ENCODE results near the gene KPNA4.
"Not testable (repeated sequence)": the region's sequence is repeated elsewhere in the genome, so short reads cannot be mapped to it uniquely, and the experiment has no call there.

The KPNA4 gene

GRCh38 chr3:160458151-160458550 is 107.2 kb downstream of the KPNA4 start:
- TF ChIP-seq GABPA (IDR thresholded peaks at IDR 0.05; ENCODE audit: low read depth) (no peak), SPI1 (IDR thresholded peaks at IDR 0.05; ENCODE audit: borderline replicate concordance, low read depth) (no peak), POLR2AphosphoS5 (IDR thresholded peaks at IDR 0.05; ENCODE audit: low read depth) (no peak), REST (IDR thresholded peaks at IDR 0.05; ENCODE audit: insufficient replicate concordance, low read depth) (no peak), CTCF (IDR thresholded peaks at IDR 0.05; ENCODE audit: insufficient read depth, low read length) (no peak)
- no peak for DNase-seq (ENCODE audit: low read depth in 1 of 2, low spot score in 1 of 2)
- no peak overlapping the region for H3K27ac ChIP-seq (replicated peaks)
- no peak overlapping the region for H3K4me3 ChIP-seq (replicated peaks; ENCODE audit: insufficient read depth, low read length)
- no peaks in the 10 kb centered on the region for H3K27me3 ChIP-seq (ENCODE audit: insufficient read depth, poor library complexity, severe bottlenecking)

GRCh38 chr3:160455846-160456245 is 109.5 kb downstream of the KPNA4 start:
- H3K27me3 ChIP-seq (ENCODE audit: insufficient read depth, poor library complexity, severe bottlenecking): no peaks in the 10 kb centered on the region
- no peak for DNase-seq (ENCODE audit: low read depth in 1 of 2, low spot score in 1 of 2)
- no peak overlapping the region for H3K4me3 ChIP-seq (replicated peaks; ENCODE audit: insufficient read depth, low read length)
- no peak overlapping the region for H3K27ac ChIP-seq (replicated peaks)
- TF ChIP-seq SPI1 (IDR thresholded peaks at IDR 0.05; ENCODE audit: borderline replicate concordance, low read depth) (no peak), GABPA (IDR thresholded peaks at IDR 0.05; ENCODE audit: low read depth) (no peak), POLR2AphosphoS5 (IDR thresholded peaks at IDR 0.05; ENCODE audit: low read depth) (no peak), REST (IDR thresholded peaks at IDR 0.05; ENCODE audit: insufficient replicate concordance, low read depth) (no peak), CTCF (IDR thresholded peaks at IDR 0.05; ENCODE audit: insufficient read depth, low read length) (no peak)

- Histone ChIP-seq H3K4me3 (replicated peaks; ENCODE audit: insufficient read depth, low read length) (no peak overlapping the region), H3K27ac (replicated peaks) (no peak overlapping the region), H3K27me3 (ENCODE audit: insufficient read depth, poor library complexity, severe bottlenecking) (no peaks in the 10 kb centered on the region)
- TF ChIP-seq POLR2AphosphoS5 (IDR thresholded peaks at IDR 0.05; ENCODE audit: low read depth) (no peak), CTCF (IDR thresholded peaks at IDR 0.05; ENCODE audit: insufficient read depth, low read length) (no peak), SPI1 (IDR thresholded peaks at IDR 0.05; ENCODE audit: borderline replicate concordance, low read depth) (no peak), REST (IDR thresholded peaks at IDR 0.05; ENCODE audit: insufficient replicate concordance, low read depth) (no peak), GABPA (IDR thresholded peaks at IDR 0.05; ENCODE audit: low read depth) (no peak)
- no peak for DNase-seq (ENCODE audit: low read depth in 1 of 2, low spot score in 1 of 2)
Observed at GRCh38 chr3:160454995-160455394, 110.4 kb downstream of the KPNA4 start.

- not testable (repeated sequence) for H3K4me3 ChIP-seq (replicated peaks; ENCODE audit: insufficient read depth, low read length); H3K27me3 ChIP-seq (ENCODE audit: insufficient read depth, poor library complexity, severe bottlenecking); DNase-seq (ENCODE audit: low read depth in 1 of 2, low spot score in 1 of 2); H3K27ac ChIP-seq (replicated peaks)
Observed at GRCh38 chr3:160452251-160452650, 113.1 kb downstream of the KPNA4 start.

All from HL-60 (cell line).